A549 (cell line): ENCODE data around the gene PACSIN1. TPM values are rescaled to one million over a fixed set of nuclear protein-coding genes. Genes with fewer than 3 reads are reported as not detected.

Experiments
- ATAC-seq, 2 experiments: fragments of 200-7000 bp in 1 of 2; fragments of >200 bp in 1 of 2; cut with Nextera tagmentation in 1 of 2; cut with Tn5 transposase in 1 of 2; 3 replicates each; pipeline versions ENCODE4 v1.8.0 to v1.9.1; 2018 to 2020; ENCODE audit warnings: mild to moderate bottlenecking in 1 of 2, moderate library complexity in 1 of 2
- CTCF ChIA-PET: fragments of 300-600 bp; sonication (Branson Sonifier 250); formaldehyde crosslinking; extraction: SDS; loops from one replicate; lab custom pipeline; 2021; ENCODE audit warnings: antibody characterized with exemption, inconsistent platforms; lab: Yijun Ruan, JAX
- POLR2A ChIA-PET: fragments of 350-600 bp; formaldehyde crosslinking; extraction: SDS; loops from one replicate; lab custom pipeline; 2021; ENCODE audit warnings: antibody characterized with exemption, inconsistent platforms; lab: Yijun Ruan, JAX
- DNase-seq, 2 experiments: peaks; one replicate each; pipeline versions ENCODE4 v3.0.0 to v3.0.0-alpha.2; 2011 to 2016; ENCODE audit warnings: low read depth in 1 of 2, low spot score in 1 of 2
- FAIRE-seq: peaks from 2 replicates; lab custom pipeline; 2011; peaks lifted over from hg19 to GRCh38; lab: Jason Lieb, UNC
- H3K27ac ChIP-seq, 2 experiments: fragments of >200 bp; sonication (Bioruptor Twin); formaldehyde crosslinking; 3 replicates each; pipeline ENCODE4 v1.5.1; 2016 to 2017
- H3K4me1 ChIP-seq: fragments of >200 bp; sonication (Bioruptor Twin); formaldehyde crosslinking; 3 replicates; pipeline ENCODE4 v1.6.1; 2016
- H3K4me2 ChIP-seq: fragments of >200 bp; sonication (Bioruptor Twin); formaldehyde crosslinking; 3 replicates; pipeline ENCODE4 v1.6.1; 2016
- H3K4me3 ChIP-seq: fragments of >200 bp; sonication (Bioruptor Twin); formaldehyde crosslinking; 3 replicates; pipeline ENCODE4 v1.5.1; 2016
- H3K9me3 ChIP-seq: fragments of >200 bp; sonication (Bioruptor Twin); formaldehyde crosslinking; 3 replicates; pipeline ENCODE4 v1.6.1; 2016
- BHLHE40 ChIP-seq: IDR thresholded peaks from 2 replicates; pipeline ENCODE4 v1.6.1; 2012; ENCODE audit warnings: low read depth, low read length, inconsistent platforms
- EHF ChIP-seq: fragments of 250-450 bp; sonication (Bioruptor Pico); IDR thresholded peaks from 2 replicates; pipeline ENCODE4 v1.5.0; 2020; ENCODE audit warnings: mild to moderate bottlenecking
- EHMT2 ChIP-seq: fragments of 200-600 bp; sonication (generic); IDR thresholded peaks from 2 replicates; pipeline ENCODE4 v1.6.1; 2016; ENCODE audit warnings: antibody characterized with exemption, low read depth, mild to moderate bottlenecking, moderate library complexity
- EP300 ChIP-seq, 2 experiments: fragments of >200 bp; sonication (Bioruptor Twin); formaldehyde crosslinking; IDR thresholded peaks; 2 replicates in 1 of 2; 3 replicates in 1 of 2; pipeline ENCODE4 v1.6.1; 2016 to 2017
- ESRRA ChIP-seq: fragments of 150-350 bp; IDR thresholded peaks from 2 replicates; pipeline ENCODE4 v1.6.1; 2014; ENCODE audit warnings: mild to moderate bottlenecking, low read length, borderline replicate concordance
- FOXS1 ChIP-seq: fragments of 250-450 bp; sonication (Bioruptor Pico); IDR thresholded peaks from 2 replicates; pipeline ENCODE4 v1.5.0; 2020; ENCODE audit warnings: mild to moderate bottlenecking, moderate library complexity
- GATA3 ChIP-seq: IDR thresholded peaks from 2 replicates; pipeline ENCODE4 v1.6.1; 2012; ENCODE audit warnings: borderline replicate concordance
- HMGXB4 ChIP-seq: fragments of 250-450 bp; sonication (Bioruptor Pico); IDR thresholded peaks from 2 replicates; pipeline ENCODE4 v1.5.0; 2021; ENCODE audit warnings: mild to moderate bottlenecking, moderate library complexity, borderline replicate concordance
- HOXA7 ChIP-seq: fragments of 250-450 bp; sonication (Bioruptor Pico); IDR thresholded peaks from 2 replicates; pipeline ENCODE4 v1.5.0; 2020; ENCODE audit warnings: mild to moderate bottlenecking, moderate library complexity
- JUNB ChIP-seq: fragments of >200 bp; sonication (Bioruptor Twin); formaldehyde crosslinking; IDR thresholded peaks from 2 replicates; pipeline ENCODE4 v1.6.1; 2016
- KDM1A ChIP-seq: fragments of 200-600 bp; sonication (generic); IDR thresholded peaks from 2 replicates; pipeline ENCODE4 v1.6.1; 2016; ENCODE audit warnings: low read depth, mild to moderate bottlenecking
- KDM5A ChIP-seq: fragments of 200-600 bp; sonication (generic); IDR thresholded peaks from 2 replicates; pipeline ENCODE4 v1.6.1; 2016; ENCODE audit warnings: antibody characterized with exemption, mild to moderate bottlenecking
- MAZ ChIP-seq: fragments of 150-350 bp; IDR thresholded peaks from 2 replicates; pipeline ENCODE4 v1.6.1; 2014; ENCODE audit warnings: antibody characterized with exemption, low read depth, low read length, borderline replicate concordance
- MYC ChIP-seq: IDR thresholded peaks from 2 replicates; pipeline ENCODE4 v1.6.1; 2012; ENCODE audit warnings: mild to moderate bottlenecking, inconsistent platforms, low read length, improper control_type of control experiment, borderline replicate concordance
- PHF8 ChIP-seq: fragments of 200-600 bp; sonication (generic); IDR thresholded peaks from 2 replicates; pipeline ENCODE4 v1.6.1; 2016; ENCODE audit warnings: low read depth, mild to moderate bottlenecking, antibody characterized with exemption, moderate library complexity, borderline replicate concordance
- POLR2A ChIP-seq: IDR thresholded peaks from 2 replicates; pipeline ENCODE4 v1.6.1; 2012; ENCODE audit warnings: mild to moderate bottlenecking, low read length
- POLR2AphosphoS2 ChIP-seq: conservative IDR thresholded peaks from 2 replicates; pipeline ENCODE4 v1.6.1; 2012; ENCODE audit warnings: low read length, improper control_type of control experiment, inconsistent platforms
- RAD21 ChIP-seq, 2 experiments: fragments of >200 bp in 1 of 2; sonication (Bioruptor Twin) in 1 of 2; formaldehyde crosslinking in 1 of 2; IDR thresholded peaks in 1 of 2; conservative IDR thresholded peaks in 1 of 2; 2 replicates in 1 of 2; 3 replicates in 1 of 2; pipeline ENCODE4 v1.6.1; 2012 to 2018; ENCODE audit warnings: inconsistent platforms in 1 of 2
- RARB ChIP-seq: fragments of 250-450 bp; sonication (Bioruptor Pico); IDR thresholded peaks from 2 replicates; pipeline ENCODE4 v1.8.0; 2021; ENCODE audit warnings: mild to moderate bottlenecking, moderate library complexity
- SREBF2 ChIP-seq: fragments of 450-650 bp; IDR thresholded peaks from 2 replicates; pipeline ENCODE4 v1.6.1; 2014; ENCODE audit warnings: mild to moderate bottlenecking, moderate library complexity
- TFCP2L1 ChIP-seq: fragments of 250-450 bp; sonication (Bioruptor Pico); IDR thresholded peaks from 2 replicates; pipeline ENCODE4 v1.5.0; 2021; ENCODE audit warnings: mild to moderate bottlenecking
- ZC3H11A ChIP-seq: fragments of 450-650 bp; IDR thresholded peaks from 2 replicates; pipeline ENCODE4 v1.6.1; 2014; ENCODE audit warnings: antibody characterized with exemption, mild to moderate bottlenecking
- ZNF302 ChIP-seq: fragments of 250-450 bp; sonication (Bioruptor Pico); IDR thresholded peaks from 2 replicates; pipeline ENCODE4 v1.9.0; 2021; ENCODE audit warnings: inconsistent platforms, mild to moderate bottlenecking, moderate library complexity
- WGBS: methylation state at CpG from one replicate; pipeline ENCODE4 v1.1.6; 2017; ENCODE audit errors: missing lambda C conversion rate; 5-methylcytosine and 5-hydroxymethylcytosine counted together
- polyA plus RNA-seq, 4 experiments: library from polyadenylated mRNA; depleted of rRNA in 3 of 4; stranded (reverse); fragments of >200 nt; fragmentation: RNase III in 1 of 4; extraction: RNeasy Plus Mini Kit Qiagen cat#74134 plus additional on column Dnase treatment in 1 of 4; gene quantifications; 2 replicates in 3 of 4; 3 replicates in 1 of 4; pipeline ENCODE4 v1.2.3, GENCODE V29; 2011 to 2017
- TF ChIP-seq, protein P1 (sequence below): IDR thresholded peaks from 2 replicates; pipeline ENCODE4 v1.6.1; 2012
- TF ChIP-seq, protein P2 (sequence below): fragments of 150-350 bp; IDR thresholded peaks from 2 replicates; pipeline ENCODE4 v1.6.1; 2014; ENCODE audit warnings: low read depth, mild to moderate bottlenecking, low read length
- TF ChIP-seq, protein P3 (sequence below): IDR thresholded peaks from 2 replicates; pipeline ENCODE4 v1.6.1; 2012

Gene PACSIN1
- polyA plus RNA-seq, 2 of the 4 experiments (the other 2 are of a cell fraction), result 0.14 to 0.30 TPM

DNA sequence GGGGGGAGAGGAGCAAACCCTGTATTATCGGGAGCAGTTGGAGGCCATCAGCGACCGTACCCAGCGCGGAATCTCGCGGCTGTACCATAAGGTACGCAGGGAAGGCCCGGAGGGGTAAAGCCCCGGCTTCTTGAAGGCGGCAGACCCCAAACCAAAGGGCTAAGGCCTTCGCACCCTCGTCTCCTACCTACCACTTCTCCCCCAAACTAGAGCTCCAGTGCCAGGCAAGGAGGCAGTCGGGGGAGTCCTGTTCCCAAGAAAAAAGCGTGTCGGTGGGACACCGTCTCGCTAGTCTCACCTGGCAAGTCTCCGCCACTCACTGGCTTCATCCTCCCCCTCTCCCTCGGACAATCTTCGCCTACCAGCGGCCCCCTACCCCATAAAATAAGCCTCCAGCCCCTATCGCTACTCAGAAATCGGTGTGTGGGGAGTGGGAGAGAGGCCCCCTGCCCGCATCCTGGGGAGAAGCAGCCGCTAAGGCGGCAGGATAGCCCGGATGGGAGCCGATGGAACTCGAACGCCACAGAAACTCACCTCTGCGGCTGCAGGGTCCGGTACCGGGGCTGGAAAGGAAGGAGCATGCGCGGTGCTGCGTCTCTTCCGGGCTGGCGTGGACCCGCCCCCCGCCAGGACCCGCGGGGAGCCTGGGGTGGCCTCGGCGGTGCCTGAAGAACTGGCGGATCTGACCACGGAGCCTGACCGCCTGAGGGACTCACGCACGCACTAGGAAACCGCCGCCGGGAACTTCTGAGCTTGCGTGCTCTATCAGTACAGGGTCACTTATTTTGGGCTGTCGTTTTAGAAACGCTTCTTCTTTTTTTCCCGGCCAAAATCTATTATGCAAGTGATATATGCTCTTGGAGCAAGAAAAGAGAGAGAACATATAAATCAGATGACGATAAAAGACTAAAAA, 40.1 kb upstream of the PACSIN1 start, which contains the start of gene RPS10 (continued):
- TF ChIP-seq HOXA7 (no peak), MYC (peak; percentile 40; the same call in 1 of the 2 replicates), POLR2A (peak; percentile 83)

DNA sequence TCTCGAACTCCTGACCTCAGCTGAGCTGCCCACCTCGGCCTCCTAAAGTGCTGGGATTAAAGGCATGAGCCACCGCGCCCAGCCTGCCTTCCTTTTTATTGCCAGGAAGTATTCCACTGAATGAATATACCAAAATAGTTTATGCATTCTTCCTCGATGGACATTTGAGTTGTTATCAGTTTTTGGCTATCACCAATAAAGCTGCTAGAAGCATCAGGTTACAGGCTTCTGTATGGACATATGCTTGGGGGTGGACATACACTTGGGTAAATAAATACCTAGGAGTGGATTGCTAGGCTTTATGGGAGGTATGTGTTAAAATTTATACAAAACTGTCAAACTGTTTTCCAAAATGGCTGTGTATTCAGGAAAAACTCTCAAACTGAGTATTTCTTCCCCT, 30.0 kb upstream of the PACSIN1 start:
- Histone ChIP-seq H3K4me3 (no peak overlapping the region), H3K9me3 (no peaks in the 10 kb centered on the region), H3K27ac (no peak overlapping the region), H3K4me2 (no peak overlapping the region), H3K4me1 (no peaks in the 10 kb centered on the region)
- FAIRE-seq (no peak), ATAC-seq (no peak), DNase-seq (no peak)
- TF ChIP-seq POLR2AphosphoS2, result no peak
- 53% methylated on average over 5 of the region's 5 CpGs for WGBS
- CTCF ChIA-PET, result no interaction called here
- POLR2A ChIA-PET, result interaction anchor here (1.3 kb wide), 1 partner anchor 10 kb away, joined by 3 read pairs; no protein-coding TSS in a partner anchor

DNA sequence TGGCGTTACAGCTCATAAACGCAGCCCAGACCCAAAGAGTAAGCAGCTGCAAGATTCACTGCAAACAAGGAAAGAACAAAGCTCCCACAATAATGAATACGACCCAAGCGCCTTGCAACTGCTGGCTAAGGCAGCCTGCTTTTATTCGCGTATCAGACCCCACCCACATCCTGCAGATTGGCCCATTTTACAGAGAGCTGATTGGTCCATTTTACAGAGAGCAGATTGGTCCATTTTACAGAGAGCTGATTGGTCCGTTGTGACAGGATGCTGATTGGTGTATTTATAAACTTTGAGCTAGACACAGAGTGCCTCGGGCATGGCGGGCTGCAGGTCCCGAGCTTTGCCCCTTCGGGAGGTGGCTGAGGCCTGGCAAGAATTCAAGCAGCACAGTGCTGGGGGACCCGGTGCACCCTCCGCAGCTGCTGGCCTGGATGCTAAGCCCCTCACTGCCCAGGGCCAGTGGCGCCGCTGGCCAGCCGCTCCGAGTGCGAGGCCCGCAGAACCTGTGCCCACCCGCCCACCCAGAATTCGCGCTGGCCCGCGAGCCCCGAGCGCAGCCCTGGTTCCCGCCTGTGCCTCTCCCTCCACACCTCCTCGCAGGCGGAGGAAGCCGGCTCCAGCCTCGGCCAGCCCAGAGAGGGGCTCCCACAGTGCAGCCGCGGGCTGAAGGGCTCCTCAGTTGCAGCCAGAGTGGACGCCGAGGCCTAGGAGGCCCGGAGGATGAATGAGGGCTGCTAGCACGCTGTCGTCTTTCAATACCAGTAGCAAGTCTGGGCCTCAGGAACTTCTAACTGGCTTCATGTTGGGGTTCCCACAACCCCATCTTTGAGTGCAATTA, 28.9 kb upstream of the PACSIN1 start:
- ATAC-seq (no peak), FAIRE-seq (no peak), DNase-seq (no peak)
- WGBS, result 86% methylated on average over 17 of the region's 38 CpGs
- Histone ChIP-seq H3K9me3 (no peaks in the 10 kb centered on the region), H3K27ac (no peak overlapping the region), H3K4me2 (no peak overlapping the region), H3K4me1 (no peaks in the 10 kb centered on the region), H3K4me3 (no peak overlapping the region)
- ChIA-PET CTCF (interaction anchor here (0.7 to 1.1 kb wide), 2 partner anchors 13 to 22 kb away, joined by 3 read pairs; no protein-coding TSS in a partner anchor), POLR2A (interaction anchor here (1.3 kb wide), 1 partner anchor 11 kb away, joined by 3 read pairs; no protein-coding TSS in a partner anchor)
- TF ChIP-seq, protein P1, sequence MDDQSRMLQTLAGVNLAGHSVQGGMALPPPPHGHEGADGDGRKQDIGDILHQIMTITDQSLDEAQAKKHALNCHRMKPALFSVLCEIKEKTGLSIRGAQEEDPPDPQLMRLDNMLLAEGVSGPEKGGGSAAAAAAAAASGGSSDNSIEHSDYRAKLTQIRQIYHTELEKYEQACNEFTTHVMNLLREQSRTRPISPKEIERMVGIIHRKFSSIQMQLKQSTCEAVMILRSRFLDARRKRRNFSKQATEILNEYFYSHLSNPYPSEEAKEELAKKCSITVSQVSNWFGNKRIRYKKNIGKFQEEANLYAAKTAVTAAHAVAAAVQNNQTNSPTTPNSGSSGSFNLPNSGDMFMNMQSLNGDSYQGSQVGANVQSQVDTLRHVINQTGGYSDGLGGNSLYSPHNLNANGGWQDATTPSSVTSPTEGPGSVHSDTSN, result no peak
- TF ChIP-seq SREBF2, result no peak
- no peak for TF ChIP-seq ZNF302 (CRISPR knock-in tag)
- no peak for TF ChIP-seq POLR2AphosphoS2
- no peak for TF ChIP-seq GATA3
- TF ChIP-seq HOXA7, result no peak
- no peak for TF ChIP-seq RARB (CRISPR knock-in tag)
- no peak for TF ChIP-seq JUNB
- TF ChIP-seq EHF (CRISPR knock-in tag), result no peak
- no peak for TF ChIP-seq PHF8
- TF ChIP-seq MAZ, result no peak
- no peak for TF ChIP-seq BHLHE40
- TF ChIP-seq HMGXB4, result no peak
- no peak for TF ChIP-seq ZC3H11A
- no peak for TF ChIP-seq TFCP2L1

GRCh38 chr6:34437644-34437970, 28.3 kb upstream of the PACSIN1 start:
- Histone ChIP-seq H3K4me2 (no peak overlapping the region), H3K4me1 (no peaks in the 10 kb centered on the region), H3K4me3 (no peak overlapping the region), H3K27ac (no peak overlapping the region), H3K9me3 (no peaks in the 10 kb centered on the region)
- ChIA-PET POLR2A (no interaction called here), CTCF (interaction anchor here (1.1 kb wide), 1 partner anchor 12 kb away, joined by 3 read pairs; no protein-coding TSS in a partner anchor)
- no peak for ATAC-seq
- no peak for DNase-seq
- 33% methylated on average over 1 of the region's 1 CpG for WGBS
- no peak for FAIRE-seq
- TF ChIP-seq EP300 (IDR thresholded peaks at IDR 0.05) (no peak), ESRRA (no peak), FOXS1 (CRISPR knock-in tag) (no peak), POLR2AphosphoS2 (no peak), SREBF2 (no peak), PHF8 (no peak), KDM5A (no peak), RAD21 (conservative IDR thresholded peaks at IDR 0.05 in 1 of 2, IDR thresholded peaks at IDR 0.05 in 1 of 2) (no peak), KDM1A (no peak), POLR2A (no peak), EHMT2 (no peak)
- TF ChIP-seq, protein P1, result no peak
- TF ChIP-seq, protein P2, sequence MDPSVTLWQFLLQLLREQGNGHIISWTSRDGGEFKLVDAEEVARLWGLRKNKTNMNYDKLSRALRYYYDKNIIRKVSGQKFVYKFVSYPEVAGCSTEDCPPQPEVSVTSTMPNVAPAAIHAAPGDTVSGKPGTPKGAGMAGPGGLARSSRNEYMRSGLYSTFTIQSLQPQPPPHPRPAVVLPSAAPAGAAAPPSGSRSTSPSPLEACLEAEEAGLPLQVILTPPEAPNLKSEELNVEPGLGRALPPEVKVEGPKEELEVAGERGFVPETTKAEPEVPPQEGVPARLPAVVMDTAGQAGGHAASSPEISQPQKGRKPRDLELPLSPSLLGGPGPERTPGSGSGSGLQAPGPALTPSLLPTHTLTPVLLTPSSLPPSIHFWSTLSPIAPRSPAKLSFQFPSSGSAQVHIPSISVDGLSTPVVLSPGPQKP, result no peak
- TF ChIP-seq, protein P3, sequence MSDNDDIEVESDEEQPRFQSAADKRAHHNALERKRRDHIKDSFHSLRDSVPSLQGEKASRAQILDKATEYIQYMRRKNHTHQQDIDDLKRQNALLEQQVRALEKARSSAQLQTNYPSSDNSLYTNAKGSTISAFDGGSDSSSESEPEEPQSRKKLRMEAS, result no peak
